AML-193 (cell line): ENCODE measurements around the gene APBB1.

Experiments used
- DNase-seq, 2 experiments: peaks; one replicate each; lab custom pipeline; 2025; lab: John Stamatoyannopoulos, UW

APBB1 gene

GRCh38 chr11:6419009-6419631 lies at the start of gene APBB1:
APBB1 (minus strand) TSS chr11:6419094; CDS start chr11:6411347, 7,747 bp downstream.
- DNase-seq = no peak

- no peak for DNase-seq
These were observed 40.2 kb upstream of the APBB1 start for GRCh38 chr11:6459099-6459450.

- DNase-seq = no peak
These were observed 39.6 kb upstream of the APBB1 start for GRCh38 chr11:6458352-6459098.

GRCh38 chr11:6457581-6458320 lies 38.9 kb upstream of the APBB1 start:
- DNase-seq = no peak

- DNase-seq = no peak
These were observed 37.6 kb upstream of the APBB1 start for GRCh38 chr11:6456361-6457073.

GRCh38 chr11:6455070-6455469 lies 36.2 kb upstream of the APBB1 start:
- no peak for DNase-seq

GRCh38 chr11:6453152-6453551 lies 34.3 kb upstream of the APBB1 start:
- DNase-seq = no peak

GRCh38 chr11:6452219-6452618 lies 33.3 kb upstream of the APBB1 start:
- no peak for DNase-seq

- DNase-seq = no peak
These were observed 29.7 kb upstream of the APBB1 start for GRCh38 chr11:6448574-6448973.

GRCh38 chr11:6443269-6444003 lies 24.5 kb upstream of the APBB1 start:
- DNase-seq = peak; percentile 47 to 58

- no peak for DNase-seq
These were observed 23.5 kb upstream of the APBB1 start for GRCh38 chr11:6442441-6442840.

GRCh38 chr11:6440906-6441358 lies 22.0 kb upstream of the APBB1 start, which contains the start of gene HPX:
HPX (minus strand) TSS chr11:6440987; CDS start chr11:6440963, 24 bp downstream.
- no peak for DNase-seq

GRCh38 chr11:6438979-6439571 lies 20.2 kb upstream of the APBB1 start:
- DNase-seq = peak; percentile 55 to 80

- peak; percentile 71 to 76 for DNase-seq
These were observed 19.1 kb upstream of the APBB1 start for GRCh38 chr11:6437993-6438392.

GRCh38 chr11:6437423-6437822 lies 18.5 kb upstream of the APBB1 start:
- no peak for DNase-seq

- no peak for DNase-seq
These were observed 15.2 kb upstream of the APBB1 start for GRCh38 chr11:6433998-6434660.

- no peak for DNase-seq
These were observed 13.0 kb upstream of the APBB1 start for GRCh38 chr11:6431861-6432260.

- no peak for DNase-seq
These were observed 8.6 kb upstream of the APBB1 start for GRCh38 chr11:6427516-6427915.

GRCh38 chr11:6420677-6421076 lies 1.8 kb upstream of the APBB1 start:
- no peak for DNase-seq

- DNase-seq = no peak
These were observed 311 bp downstream of the APBB1 start for GRCh38 chr11:6418557-6419008.
